Kidney epithelial cell (primary cell): ENCODE results near the gene ADGRA1. TPM values are rescaled to one million over a fixed set of nuclear protein-coding genes. Genes with fewer than 3 reads are reported as not detected.

ENCODE experiments used
- DNase-seq: peaks from one replicate; pipeline ENCODE4 v3.0.0-alpha.2; 2010; ENCODE audit warnings: low read depth
- H3K27me3 ChIP-seq: 2 replicates; pipeline ENCODE4 v1.6.0; 2011; ENCODE audit warnings: low read length; ENCODE audit not compliant: control insufficient read depth, insufficient read depth
- H3K36me3 ChIP-seq: 2 replicates; pipeline ENCODE4 v1.5.1; 2011; ENCODE audit warnings: low read length; ENCODE audit not compliant: control insufficient read depth, insufficient read depth
- H3K4me3 ChIP-seq: 2 replicates; pipeline ENCODE4 v1.5.1; 2011; ENCODE audit warnings: low read depth, mild to moderate bottlenecking, control low read depth, low read length
- total RNA-seq: library from RNA; depleted of rRNA; stranded (reverse); fragments of >200 nt; gene quantifications from 2 replicates; pipeline ENCODE4 v1.2.3, GENCODE V29; 2015
- TF ChIP-seq, protein P1 (sequence below): IDR thresholded peaks from 2 replicates; pipeline ENCODE4 v1.5.1; 2011; ENCODE audit warnings: mild to moderate bottlenecking, moderate library complexity, low read length, control low read depth, inconsistent platforms; ENCODE audit not compliant: insufficient read depth, poor library complexity, severe bottlenecking

ADGRA1 gene
- total RNA-seq, 1 donor from 2014 or later = not detected

DNA sequence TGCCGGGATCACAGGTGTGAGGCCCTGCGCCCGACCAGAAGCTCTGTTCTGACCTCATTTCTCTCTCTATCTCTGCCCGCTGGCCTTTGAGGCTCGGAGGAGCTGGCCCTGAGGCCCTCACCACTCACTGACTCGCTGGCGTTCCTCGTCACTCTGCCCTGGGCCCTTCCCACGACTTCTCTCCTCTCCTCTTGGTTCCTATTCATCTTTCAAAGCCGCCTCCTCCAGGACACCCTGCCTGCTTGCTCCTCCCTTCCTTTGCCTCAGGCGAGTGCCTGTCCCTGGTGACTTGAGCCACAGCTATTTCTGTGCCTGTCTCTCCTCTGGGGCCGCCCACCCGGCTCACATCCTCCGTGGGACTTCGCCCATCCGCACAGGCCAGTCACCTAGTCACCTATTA lies 17.3 kb upstream of the ADGRA1 start:
- Histone ChIP-seq H3K4me3 (no peak overlapping the region), H3K27me3 (no peaks in the 10 kb centered on the region), H3K36me3 (no peaks in the 10 kb centered on the region)
- TF ChIP-seq, protein P1, sequence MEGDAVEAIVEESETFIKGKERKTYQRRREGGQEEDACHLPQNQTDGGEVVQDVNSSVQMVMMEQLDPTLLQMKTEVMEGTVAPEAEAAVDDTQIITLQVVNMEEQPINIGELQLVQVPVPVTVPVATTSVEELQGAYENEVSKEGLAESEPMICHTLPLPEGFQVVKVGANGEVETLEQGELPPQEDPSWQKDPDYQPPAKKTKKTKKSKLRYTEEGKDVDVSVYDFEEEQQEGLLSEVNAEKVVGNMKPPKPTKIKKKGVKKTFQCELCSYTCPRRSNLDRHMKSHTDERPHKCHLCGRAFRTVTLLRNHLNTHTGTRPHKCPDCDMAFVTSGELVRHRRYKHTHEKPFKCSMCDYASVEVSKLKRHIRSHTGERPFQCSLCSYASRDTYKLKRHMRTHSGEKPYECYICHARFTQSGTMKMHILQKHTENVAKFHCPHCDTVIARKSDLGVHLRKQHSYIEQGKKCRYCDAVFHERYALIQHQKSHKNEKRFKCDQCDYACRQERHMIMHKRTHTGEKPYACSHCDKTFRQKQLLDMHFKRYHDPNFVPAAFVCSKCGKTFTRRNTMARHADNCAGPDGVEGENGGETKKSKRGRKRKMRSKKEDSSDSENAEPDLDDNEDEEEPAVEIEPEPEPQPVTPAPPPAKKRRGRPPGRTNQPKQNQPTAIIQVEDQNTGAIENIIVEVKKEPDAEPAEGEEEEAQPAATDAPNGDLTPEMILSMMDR = no peak
- DNase-seq = no peak

DNA sequence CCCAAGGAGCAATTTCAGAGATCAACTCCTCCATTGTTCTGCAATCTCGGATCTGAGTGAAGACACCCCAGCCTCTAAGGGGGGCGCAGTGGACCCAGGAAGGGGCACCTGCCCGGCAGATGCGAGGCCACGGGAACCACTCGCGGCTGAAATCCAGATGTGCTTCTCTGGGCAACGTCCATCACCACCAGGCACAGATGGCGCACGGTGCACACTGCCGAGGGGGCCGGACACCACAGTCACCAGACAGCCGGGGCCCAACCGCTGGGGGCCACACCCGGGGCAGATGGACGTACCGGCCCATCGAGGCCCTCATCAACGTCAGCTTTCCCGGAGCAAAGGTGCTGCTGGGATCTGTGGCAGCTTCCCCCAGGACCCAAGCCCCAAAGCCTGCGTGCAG lies 16.9 kb upstream of the ADGRA1 start:
- Histone ChIP-seq H3K36me3 (no peaks in the 10 kb centered on the region), H3K4me3 (no peak overlapping the region), H3K27me3 (no peaks in the 10 kb centered on the region)
- no peak for DNase-seq
- TF ChIP-seq, protein P1 = no peak

DNA sequence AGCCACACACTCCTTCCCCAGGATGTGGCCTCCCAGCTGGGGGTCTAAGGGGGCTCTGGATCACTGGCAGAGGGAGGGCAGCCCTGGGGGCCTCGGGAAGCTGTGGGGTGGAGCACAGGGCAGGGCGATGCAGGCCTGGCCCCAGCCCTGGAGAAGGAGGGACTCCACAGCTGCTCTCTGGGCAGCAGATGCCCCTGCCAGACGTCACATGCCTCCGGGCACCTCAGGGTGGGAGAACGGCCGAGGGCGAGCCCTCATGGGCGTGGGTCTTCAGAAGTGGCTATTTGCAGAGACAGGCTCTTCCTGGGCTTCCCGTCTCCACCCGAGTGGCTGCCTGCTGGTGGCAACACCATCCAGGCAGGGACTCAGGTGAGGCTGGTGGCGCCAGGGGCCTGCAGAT lies 16.0 kb upstream of the ADGRA1 start:
- no peak for DNase-seq
- TF ChIP-seq, protein P1 = no peak
- no peak overlapping the region for H3K4me3 ChIP-seq
- no peaks in the 10 kb centered on the region for H3K36me3 ChIP-seq
- H3K27me3 ChIP-seq = no peaks in the 10 kb centered on the region

DNA sequence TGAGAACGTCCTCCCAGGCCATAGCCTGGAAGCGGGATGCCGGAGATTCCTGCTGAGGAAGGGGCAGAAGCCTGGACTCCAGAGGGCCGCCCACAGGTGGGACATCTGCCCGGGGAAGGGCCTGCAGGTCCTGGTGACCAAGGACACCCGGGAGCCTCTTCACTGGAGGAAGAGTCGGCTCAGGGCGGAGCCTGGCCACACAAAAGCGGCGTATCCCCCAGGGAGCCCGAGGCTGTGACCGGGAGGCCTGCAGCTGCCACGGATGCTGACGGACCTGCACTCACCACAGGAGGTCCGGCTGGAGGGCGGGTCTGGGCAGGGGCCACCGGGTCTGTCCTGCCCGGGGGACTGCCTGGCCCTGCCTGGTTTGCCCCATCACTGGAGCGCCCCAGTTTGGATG lies 15.5 kb upstream of the ADGRA1 start:
- no peaks in the 10 kb centered on the region for H3K36me3 ChIP-seq
- no peaks in the 10 kb centered on the region for H3K27me3 ChIP-seq
- no peak overlapping the region for H3K4me3 ChIP-seq
- TF ChIP-seq, protein P1 = no peak
- DNase-seq = no peak

DNA sequence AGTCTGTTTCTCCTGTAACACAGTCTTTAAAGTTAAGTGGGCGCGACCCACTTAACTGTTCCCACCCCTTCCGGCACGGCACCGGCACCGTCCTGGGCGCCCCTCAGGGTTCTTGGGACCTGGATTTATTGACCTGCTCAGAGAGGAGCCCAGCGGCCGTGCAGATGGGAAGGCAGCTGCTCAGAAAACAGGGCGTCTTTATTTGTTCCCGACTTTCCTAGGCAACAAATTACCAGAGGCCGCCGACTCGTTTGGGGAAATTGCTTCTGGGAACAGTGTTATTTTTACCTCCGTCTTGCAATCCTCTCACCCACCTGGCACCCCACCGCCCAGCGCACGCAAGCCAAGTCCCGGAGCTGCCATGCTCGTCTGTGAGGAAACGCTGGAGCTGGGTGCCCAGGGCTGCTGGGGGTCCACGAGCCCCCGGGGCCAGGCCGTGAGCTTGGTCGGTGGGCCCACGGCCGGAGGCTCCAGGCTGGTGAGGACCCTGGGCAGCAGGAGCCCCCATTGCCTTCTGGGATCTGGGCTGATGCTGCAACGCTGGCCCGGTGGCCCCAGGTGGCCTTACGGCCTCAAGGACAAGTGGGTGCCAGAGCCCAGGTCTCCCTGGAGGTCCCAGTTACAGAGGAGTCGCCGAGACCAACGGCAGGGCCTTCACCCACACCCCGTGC lies 14.9 kb upstream of the ADGRA1 start:
- no peak for DNase-seq
- H3K27me3 ChIP-seq = no peaks in the 10 kb centered on the region

More for the DNA sequence above, 14.9 kb upstream of the ADGRA1 start:
- H3K36me3 ChIP-seq = no peaks in the 10 kb centered on the region
- no peak overlapping the region for H3K4me3 ChIP-seq
- TF ChIP-seq, protein P1 = no peak
